GM12892 (cell line): ENCODE measurements around the gene MLPH.
"Not testable (repeated sequence)": the region's sequence is repeated elsewhere in the genome, so short reads cannot be mapped to it uniquely, and the experiment has no call there.

Source experiments
- DNase-seq: peaks from one replicate; pipeline ENCODE4 v3.0.0; 2011; ENCODE audit not compliant: insufficient read length
- FAIRE-seq: peaks from 2 replicates; lab custom pipeline; 2011; peaks lifted over from hg19 to GRCh38; lab: Jason Lieb, UNC
- POLR2A ChIP-seq: IDR thresholded peaks from 2 replicates; pipeline ENCODE4 v1.6.1; 2011; ENCODE audit warnings: low read depth, low read length, control low read depth
- POLR2AphosphoS5 ChIP-seq: IDR thresholded peaks from 2 replicates; pipeline ENCODE4 v1.6.1; 2011; ENCODE audit warnings: low read depth, low read length, control low read depth
- TAF1 ChIP-seq: IDR thresholded peaks from 2 replicates; pipeline ENCODE4 v1.6.1; 2011; ENCODE audit warnings: low read depth, mild to moderate bottlenecking, control low read depth, low read length, borderline replicate concordance

MLPH gene

GRCh38 chr2:237464757-237465391 is 22.2 kb upstream of the MLPH start:
- DNase-seq (no peak), FAIRE-seq (no peak)
- no peak for TF ChIP-seq TAF1
- no peak for TF ChIP-seq POLR2A
- no peak for TF ChIP-seq POLR2AphosphoS5

GRCh38 chr2:237465515-237466148 is 21.4 kb upstream of the MLPH start:
- DNase-seq (no peak), FAIRE-seq (no peak)

GRCh38 chr2:237466211-237466610 is 20.8 kb upstream of the MLPH start:
- FAIRE-seq (no peak), DNase-seq (no peak)

More at GRCh38 chr2:237465515-237466148, 21.4 kb upstream of the MLPH start:
- no peak for TF ChIP-seq POLR2AphosphoS5
- no peak for TF ChIP-seq POLR2A
- no peak for TF ChIP-seq TAF1

GRCh38 chr2:237467447-237468179 is 19.4 kb upstream of the MLPH start:
- DNase-seq (no peak), FAIRE-seq (no peak)
- TF ChIP-seq POLR2AphosphoS5 (no peak), POLR2A (no peak), TAF1 (no peak)

More at GRCh38 chr2:237466211-237466610, 20.8 kb upstream of the MLPH start:
- TF ChIP-seq TAF1 (no peak), POLR2A (no peak), POLR2AphosphoS5 (no peak)

GRCh38 chr2:237469410-237469809 is 17.6 kb upstream of the MLPH start:
- not testable (repeated sequence) for FAIRE-seq, DNase-seq

- TF ChIP-seq POLR2AphosphoS5 (no peak), POLR2A (no peak), TAF1 (no peak)
- FAIRE-seq (no peak), DNase-seq (no peak)
These were observed 17.2 kb upstream of the MLPH start for GRCh38 chr2:237469849-237470248.

GRCh38 chr2:237470914-237471313 is 16.1 kb upstream of the MLPH start:
- FAIRE-seq (no peak), DNase-seq (no peak)
- TF ChIP-seq TAF1 = no peak
- no peak for TF ChIP-seq POLR2A
- TF ChIP-seq POLR2AphosphoS5 = no peak

GRCh38 chr2:237471438-237472186 is 15.4 kb upstream of the MLPH start:
- TF ChIP-seq POLR2AphosphoS5 (no peak), TAF1 (no peak), POLR2A (no peak)
- FAIRE-seq (no peak), DNase-seq (peak; percentile 47)

GRCh38 chr2:237472187-237472712 is 14.8 kb upstream of the MLPH start:
- no peak for DNase-seq
- no peak for TF ChIP-seq POLR2AphosphoS5
- no peak for TF ChIP-seq POLR2A
- no peak for FAIRE-seq

GRCh38 chr2:237472909-237473877 is 13.9 kb upstream of the MLPH start:
- FAIRE-seq (no peak), DNase-seq (no peak)
- TF ChIP-seq POLR2AphosphoS5 (no peak), POLR2A (no peak), TAF1 (no peak)

GRCh38 chr2:237473878-237474441 is 13.1 kb upstream of the MLPH start:
- DNase-seq (no peak), FAIRE-seq (no peak)
- no peak for TF ChIP-seq POLR2A
- no peak for TF ChIP-seq POLR2AphosphoS5
- TF ChIP-seq TAF1 = no peak
